ENCODE results near the gene LNPEP.

Gene LNPEP

GRCh38 chr5:96999856-97000255 lies 64.0 kb downstream of the LNPEP start:
- no peak overlapping the region for H3K27ac ChIP-seq (ENCODE audit: low read length)
- H3K9ac ChIP-seq (ENCODE audit: low read depth, low read length): no peak overlapping the region
- H3K9me3 ChIP-seq (ENCODE audit: insufficient read depth, low read length, severe bottlenecking): no peaks in the 10 kb centered on the region
- no peaks in the 10 kb centered on the region for H3K79me2 ChIP-seq (ENCODE audit: insufficient read depth, low read length)
- H3K4me3 ChIP-seq (ENCODE audit: low read depth in 1 of 2, low read length in 2 of 2): no peak overlapping the region
- H2AFZ ChIP-seq (ENCODE audit: low read depth, low read length): no peak overlapping the region
- H3K36me3 ChIP-seq (ENCODE audit: insufficient read depth, low read length): peaks cover 75% of the 10 kb centered on the region
- no peaks in the 10 kb centered on the region for H3K4me1 ChIP-seq (ENCODE audit: insufficient read depth, low read length)
- TF ChIP-seq EZH2 (IDR thresholded peaks at IDR 0.05; ENCODE audit: borderline replicate concordance, low read depth, low read length, severe bottlenecking) (no peak), CTCF (IDR thresholded peaks at IDR 0.05; ENCODE audit: borderline replicate concordance, extremely low read depth, low read length, poor library complexity, severe bottlenecking) (no peak)
- DNase-seq: no peak
- ATAC-seq (ENCODE audit: insufficient read depth, low read depth): no peak
- H3K27me3 ChIP-seq (ENCODE audit: insufficient read depth, low read length, poor library complexity): no peaks in the 10 kb centered on the region
- H4K20me1 ChIP-seq (ENCODE audit: insufficient read depth, low read length): no peaks in the 10 kb centered on the region
- H3K4me2 ChIP-seq (ENCODE audit: insufficient read depth, low read length): no peak overlapping the region

- DNase-seq (no peak), ATAC-seq (ENCODE audit: insufficient read depth, low read depth) (no peak)
- no peaks in the 10 kb centered on the region for H3K4me1 ChIP-seq (ENCODE audit: insufficient read depth, low read length)
- no peaks in the 10 kb centered on the region for H3K9me3 ChIP-seq (ENCODE audit: insufficient read depth, low read length, severe bottlenecking)
- H4K20me1 ChIP-seq (ENCODE audit: insufficient read depth, low read length): no peaks in the 10 kb centered on the region
- no peak overlapping the region for H3K4me2 ChIP-seq (ENCODE audit: insufficient read depth, low read length)
- no peak for TF ChIP-seq EZH2 (IDR thresholded peaks at IDR 0.05; ENCODE audit: borderline replicate concordance, low read depth, low read length, severe bottlenecking)
- no peak for TF ChIP-seq CTCF (IDR thresholded peaks at IDR 0.05; ENCODE audit: borderline replicate concordance, extremely low read depth, low read length, poor library complexity, severe bottlenecking)
- no peak overlapping the region for H2AFZ ChIP-seq (ENCODE audit: low read depth, low read length)
- no peak overlapping the region for H3K9ac ChIP-seq (ENCODE audit: low read depth, low read length)
- peaks cover 76% of the 10 kb centered on the region for H3K36me3 ChIP-seq (ENCODE audit: insufficient read depth, low read length)
- no peaks in the 10 kb centered on the region for H3K27me3 ChIP-seq (ENCODE audit: insufficient read depth, low read length, poor library complexity)
- no peak overlapping the region for H3K4me3 ChIP-seq (ENCODE audit: low read depth in 1 of 2, low read length in 2 of 2)
- no peak overlapping the region for H3K27ac ChIP-seq (ENCODE audit: low read length)
- no peaks in the 10 kb centered on the region for H3K79me2 ChIP-seq (ENCODE audit: insufficient read depth, low read length)
These were observed 64.5 kb downstream of the LNPEP start for GRCh38 chr5:97000391-97000790.

- Histone ChIP-seq H3K27ac (ENCODE audit: low read length) (no peak overlapping the region), H3K4me1 (ENCODE audit: insufficient read depth, low read length) (no peaks in the 10 kb centered on the region), H4K20me1 (ENCODE audit: insufficient read depth, low read length) (no peaks in the 10 kb centered on the region), H2AFZ (ENCODE audit: low read depth, low read length) (no peak overlapping the region), H3K4me2 (ENCODE audit: insufficient read depth, low read length) (no peak overlapping the region), H3K9ac (ENCODE audit: low read depth, low read length) (no peak overlapping the region), H3K27me3 (ENCODE audit: insufficient read depth, low read length, poor library complexity) (no peaks in the 10 kb centered on the region), H3K4me3 (ENCODE audit: low read depth in 1 of 2, low read length in 2 of 2) (no peak overlapping the region), H3K9me3 (ENCODE audit: insufficient read depth, low read length, severe bottlenecking) (no peaks in the 10 kb centered on the region), H3K36me3 (ENCODE audit: insufficient read depth, low read length) (peaks cover 82% of the 10 kb centered on the region), H3K79me2 (ENCODE audit: insufficient read depth, low read length) (no peaks in the 10 kb centered on the region)
- no peak for ATAC-seq (ENCODE audit: insufficient read depth, low read depth)
- TF ChIP-seq EZH2 (IDR thresholded peaks at IDR 0.05; ENCODE audit: borderline replicate concordance, low read depth, low read length, severe bottlenecking): no peak
- TF ChIP-seq CTCF (IDR thresholded peaks at IDR 0.05; ENCODE audit: borderline replicate concordance, extremely low read depth, low read length, poor library complexity, severe bottlenecking): no peak
- no peak for DNase-seq
These were observed 67.1 kb downstream of the LNPEP start for GRCh38 chr5:97002983-97003382.
